HG02885 (cell line): ENCODE data around the gene SPATA31C2.
"Not testable (repeated sequence)": the region's sequence is repeated elsewhere in the genome, so short reads cannot be mapped to it uniquely, and the experiment has no call there.

Experiments
- ATAC-seq: cut with Tn5 transposase; IDR thresholded peaks from one replicate; pipeline ENCODE4 v1.9.1; 2021; ENCODE audit warnings: mild to moderate bottlenecking; ENCODE audit not compliant: unreplicated experiment, poor library complexity

SPATA31C2 gene

DNA sequence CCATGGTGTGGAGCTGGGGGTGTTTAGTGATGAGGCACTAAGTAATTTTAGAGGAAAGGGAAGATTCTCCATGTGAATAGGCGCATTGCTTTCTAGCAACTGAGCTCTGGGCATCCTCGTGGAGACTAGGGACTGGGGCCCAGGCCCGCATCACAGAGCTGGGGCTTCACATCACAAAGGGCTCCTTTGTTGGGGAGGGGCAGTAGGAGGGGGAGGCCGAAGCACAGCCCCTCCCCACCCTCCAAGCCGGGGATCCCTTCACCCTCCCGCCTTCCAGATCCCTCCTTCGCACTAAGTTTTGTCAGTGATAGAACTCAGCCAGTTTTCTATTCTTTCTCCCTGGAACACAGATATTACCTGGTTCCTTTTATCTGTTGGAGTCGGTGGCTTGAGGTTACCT is at the start of gene SPATA31C2:
Gene SPATA31C2, minus strand, starts transcription at position 101 of the 400 bp plus-strand sequence. Its CDS starts 29 bp downstream, at position 72.
- not testable (repeated sequence) for ATAC-seq

DNA sequence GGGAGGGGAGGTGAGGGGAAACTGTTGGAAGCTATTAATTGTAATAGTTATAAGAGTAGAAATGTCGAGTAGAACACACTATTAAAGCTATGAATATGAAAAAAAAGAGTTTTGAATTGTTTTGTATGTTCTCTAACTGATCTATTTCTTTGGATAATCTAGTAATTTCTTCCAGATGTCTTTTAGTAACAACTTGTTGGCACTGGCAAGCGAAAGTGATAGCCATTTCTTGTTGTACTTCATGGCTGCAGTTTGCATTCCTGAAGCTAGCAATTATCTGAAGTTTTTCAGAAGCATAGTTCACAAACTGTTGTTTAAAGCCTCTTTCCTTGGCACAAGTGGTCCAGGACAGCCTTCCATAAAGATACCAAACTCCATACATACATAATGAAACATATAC is 49.4 kb upstream of the SPATA31C2 start:
- no peak for ATAC-seq

DNA sequence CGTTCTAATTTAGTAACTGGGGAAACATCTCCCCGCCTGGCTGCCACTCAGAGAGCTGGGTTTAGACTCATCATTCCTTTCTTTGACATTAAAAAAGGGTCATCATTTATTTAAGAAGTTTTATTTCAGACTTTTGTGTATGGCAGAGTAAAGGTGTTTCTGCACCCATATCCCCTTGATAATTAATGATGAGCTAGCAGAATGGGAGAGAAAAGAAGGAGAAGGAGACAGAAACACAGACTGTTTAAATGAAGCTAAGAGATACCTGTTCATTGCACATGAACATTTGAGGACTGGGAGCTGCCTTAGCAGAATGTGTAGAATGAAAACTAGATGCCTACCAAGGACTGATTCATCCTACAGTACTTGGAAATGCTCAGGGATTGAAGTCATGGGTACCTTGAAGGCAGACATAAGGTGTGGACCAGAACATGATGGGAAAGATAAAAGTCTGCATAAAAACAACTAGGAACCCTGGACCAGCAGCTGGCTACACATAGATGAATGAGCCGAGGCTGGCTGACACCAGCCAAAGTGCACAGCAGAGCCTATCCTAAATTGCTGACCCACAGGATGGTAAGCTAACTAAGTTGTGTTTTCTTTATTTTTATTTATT is 48.3 kb upstream of the SPATA31C2 start:
- no peak for ATAC-seq

DNA sequence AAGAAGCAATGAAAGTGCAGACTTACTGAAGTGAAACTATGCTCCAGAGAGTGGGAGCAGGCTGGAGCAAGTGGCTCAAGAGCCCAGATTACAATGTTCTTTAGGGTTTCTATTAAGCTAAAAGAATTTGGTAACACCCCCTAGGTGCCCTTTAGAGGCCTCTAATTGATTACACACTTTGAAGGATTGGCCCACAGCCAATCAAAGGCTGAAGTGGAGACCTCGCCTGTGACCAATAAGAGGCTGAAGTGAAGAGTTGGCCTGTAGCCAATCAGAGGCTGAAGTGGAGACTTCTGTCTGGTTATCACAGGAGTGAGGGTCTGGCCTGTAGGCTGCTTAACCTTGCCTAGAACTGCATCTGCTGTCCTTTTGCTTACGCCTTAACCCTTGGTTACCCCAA is 46.7 kb upstream of the SPATA31C2 start:
- no peak for ATAC-seq

- ATAC-seq = no peak
Observed at GRCh38 chr9:88183798-88184495, 45.7 kb upstream of the SPATA31C2 start.

- ATAC-seq = no peak
Observed at GRCh38 chr9:88182501-88182900, 44.2 kb upstream of the SPATA31C2 start.

DNA sequence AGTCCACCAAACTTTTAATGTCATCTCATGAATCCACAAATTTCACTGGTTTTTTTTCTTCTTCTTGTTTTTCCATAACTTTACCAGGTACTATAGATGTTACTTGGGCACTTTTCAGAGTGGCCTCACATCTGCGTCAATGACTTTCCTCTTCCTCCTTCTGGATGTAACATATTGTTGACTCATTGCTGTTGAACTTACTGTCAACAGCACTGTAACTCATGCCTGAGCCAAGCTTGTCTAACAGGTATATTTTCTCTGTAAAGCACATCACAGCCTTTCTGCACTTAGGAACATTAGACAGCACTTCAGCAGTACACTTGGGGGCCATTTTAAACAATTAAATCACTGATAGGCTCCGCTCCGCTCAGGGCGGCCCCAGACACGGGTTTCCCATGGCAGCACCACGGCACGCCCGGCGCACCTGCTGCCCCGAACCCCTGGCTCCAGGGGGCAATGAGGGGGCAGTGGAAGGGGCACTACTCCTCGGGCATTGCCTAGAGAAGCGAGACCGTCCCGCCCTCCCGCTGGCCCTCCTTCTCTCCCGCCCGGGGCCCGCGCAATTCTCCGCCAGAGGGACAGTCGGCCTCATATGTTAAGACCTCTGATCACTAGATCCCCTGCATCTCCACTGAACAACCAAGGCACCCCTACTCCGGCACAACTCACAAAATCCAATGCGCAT is 41.9 kb upstream of the SPATA31C2 start:
- no peak for ATAC-seq

GRCh38 chr9:88179062-88179521 is 40.8 kb upstream of the SPATA31C2 start:
- ATAC-seq = no peak

GRCh38 chr9:88178641-88179040 is 40.4 kb upstream of the SPATA31C2 start:
- no peak for ATAC-seq

- ATAC-seq = no peak
Observed at GRCh38 chr9:88177371-88177770, 39.1 kb upstream of the SPATA31C2 start.

DNA sequence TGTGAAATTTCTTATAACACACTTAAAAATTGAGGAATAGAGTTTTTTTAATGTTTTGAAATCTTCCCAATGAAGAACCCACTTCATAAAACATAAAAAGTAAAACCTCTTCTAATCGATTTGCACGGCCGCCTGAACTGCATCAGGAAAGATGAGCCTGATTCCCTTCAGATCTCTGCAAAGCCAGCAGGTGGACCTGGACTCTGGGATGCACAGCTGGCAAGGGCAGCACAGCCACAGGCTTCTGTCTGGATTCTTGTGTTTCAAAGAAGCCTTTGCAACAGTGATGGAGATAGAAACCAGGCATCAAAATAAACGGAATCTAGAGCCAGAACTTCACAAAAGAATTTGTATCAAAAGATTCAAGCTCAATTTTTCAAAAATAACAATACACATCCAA is 36.0 kb upstream of the SPATA31C2 start:
- no peak for ATAC-seq

- ATAC-seq = no peak
Observed at GRCh38 chr9:88173378-88173999, 35.2 kb upstream of the SPATA31C2 start.

DNA sequence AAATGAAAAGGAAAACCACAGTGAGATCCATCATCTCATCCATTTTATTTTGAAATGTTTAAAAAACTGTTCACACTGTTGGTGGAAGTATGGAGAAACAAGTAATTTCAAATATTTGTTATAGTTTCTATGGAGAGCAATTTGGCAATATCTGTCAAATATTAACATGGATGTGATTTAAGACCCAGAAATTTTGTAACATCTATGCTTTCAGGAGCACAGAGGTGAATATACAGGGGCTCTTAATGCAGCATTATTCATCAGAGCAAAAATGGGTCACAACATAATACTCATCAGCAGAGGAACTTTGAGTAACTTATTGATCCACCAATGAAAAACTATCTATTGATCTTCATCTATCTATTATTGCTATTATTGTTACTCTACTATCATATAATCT is 31.4 kb upstream of the SPATA31C2 start:
- no peak for ATAC-seq

DNA sequence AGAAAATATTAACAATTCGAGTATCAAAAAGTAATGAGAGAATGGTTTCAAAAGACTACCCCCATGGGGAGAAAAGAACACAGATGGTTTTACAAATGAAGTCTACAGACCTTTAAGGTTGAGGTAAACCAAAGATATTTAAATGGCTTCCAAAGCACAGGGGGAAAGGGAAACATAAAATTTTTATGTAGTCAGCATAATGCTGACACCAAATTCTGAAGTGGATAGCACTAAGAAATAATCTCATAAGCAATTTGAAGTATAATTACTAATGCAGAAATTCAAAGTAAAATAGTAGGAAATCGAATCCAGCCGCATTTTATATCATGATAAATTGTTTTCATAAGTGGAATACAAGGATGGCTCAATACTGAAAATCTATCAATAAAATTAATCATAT is 30.3 kb upstream of the SPATA31C2 start:
- no peak for ATAC-seq

DNA sequence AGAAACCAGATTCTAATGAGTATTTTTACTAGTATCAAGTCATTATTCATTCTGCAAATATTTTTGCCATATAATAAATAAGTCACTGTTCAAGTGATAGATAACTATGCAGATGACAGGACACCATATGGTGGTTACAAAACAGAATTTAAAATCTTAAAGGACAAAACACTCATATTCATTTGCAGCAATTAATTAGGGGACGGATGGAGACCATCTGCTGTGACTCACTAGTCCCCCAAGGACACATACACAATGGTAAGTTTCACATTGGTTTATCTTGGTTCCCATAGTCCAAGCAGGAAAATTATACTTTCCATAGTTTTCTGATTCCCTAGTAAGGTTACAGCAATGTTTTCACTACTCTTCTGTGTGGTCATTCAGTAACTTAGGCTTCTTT is 28.4 kb upstream of the SPATA31C2 start:
- no peak for ATAC-seq

DNA sequence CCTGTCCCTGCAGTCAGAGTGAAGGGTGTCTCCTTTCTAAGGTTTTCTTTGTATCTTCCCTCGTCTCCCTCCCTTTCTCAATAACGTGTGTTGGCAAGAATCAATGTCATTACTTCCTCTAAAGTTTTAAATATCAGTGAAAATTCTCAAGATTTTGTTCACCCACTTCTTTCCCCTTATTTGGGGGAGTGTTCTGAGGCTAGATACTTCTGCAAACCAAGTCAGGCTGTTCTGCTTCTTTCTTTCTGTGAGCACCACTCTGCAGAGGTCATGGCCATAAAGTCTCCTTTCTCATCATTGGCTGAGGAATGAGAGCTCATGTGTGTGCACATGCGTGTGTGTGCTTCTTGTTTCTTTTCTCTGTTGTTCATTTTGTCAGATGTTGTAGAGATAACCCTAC is 26.6 kb upstream of the SPATA31C2 start:
- ATAC-seq = no peak

GRCh38 chr9:88161144-88161543 is 22.9 kb upstream of the SPATA31C2 start:
- ATAC-seq = no peak

GRCh38 chr9:88143957-88144625 is 5.8 kb upstream of the SPATA31C2 start:
- no peak for ATAC-seq

GRCh38 chr9:88143179-88143578 is 4.9 kb upstream of the SPATA31C2 start:
- ATAC-seq = no peak

- ATAC-seq = not testable (repeated sequence)
Observed at GRCh38 chr9:88133552-88133951, 4.7 kb downstream of the SPATA31C2 start.
